ENCODE results near the gene CMBL.
A peak's percentile ranks its signal among the peaks of the same experiment; 100 is the strongest.
"Not testable (repeated sequence)": the region's sequence is repeated elsewhere in the genome, so short reads cannot be mapped to it uniquely, and the experiment has no call there.

The CMBL gene

GRCh38 chr5:10283927-10284635, 23.6 kb downstream of the CMBL start:
- DNase-seq: peak in 1 of 2 experiments; percentile 12

GRCh38 chr5:10279925-10280720, 27.6 kb downstream of the CMBL start:
- no peak for DNase-seq

GRCh38 chr5:10279328-10279727, 28.4 kb downstream of the CMBL start:
- DNase-seq: no peak

- no peak for DNase-seq
These were observed 28.9 kb downstream of the CMBL start for GRCh38 chr5:10278658-10279279.

GRCh38 chr5:10277773-10278630, 29.7 kb downstream of the CMBL start:
- DNase-seq: no peak

GRCh38 chr5:10276691-10277090, 31.0 kb downstream of the CMBL start:
- DNase-seq: no peak

- DNase-seq: no peak
These were observed 31.7 kb downstream of the CMBL start for GRCh38 chr5:10275991-10276390.

- no peak for DNase-seq
These were observed 32.2 kb downstream of the CMBL start for GRCh38 chr5:10275460-10275859.

GRCh38 chr5:10272875-10273209, 34.9 kb downstream of the CMBL start:
- not testable (repeated sequence) for DNase-seq

GRCh38 chr5:10272053-10272874, 35.4 kb downstream of the CMBL start:
- DNase-seq: no peak

GRCh38 chr5:10268100-10268499, 39.6 kb downstream of the CMBL start:
- no peak for DNase-seq

- no peak for DNase-seq
These were observed 40.9 kb downstream of the CMBL start for GRCh38 chr5:10266839-10267238.

GRCh38 chr5:10266137-10266536, 41.6 kb downstream of the CMBL start:
- no peak for DNase-seq

- DNase-seq: no peak
These were observed 42.2 kb downstream of the CMBL start for GRCh38 chr5:10265245-10266109.

- DNase-seq: no peak
These were observed 43.1 kb downstream of the CMBL start for GRCh38 chr5:10264604-10265003.

GRCh38 chr5:10262995-10263394, 44.7 kb downstream of the CMBL start:
- DNase-seq: no peak

GRCh38 chr5:10262121-10262774, 45.5 kb downstream of the CMBL start:
- DNase-seq: no peak

GRCh38 chr5:10261065-10261464, 46.6 kb downstream of the CMBL start:
- DNase-seq: no peak

GRCh38 chr5:10259899-10260298, 47.8 kb downstream of the CMBL start:
- no peak for DNase-seq

- DNase-seq: no peak
These were observed 49.8 kb downstream of the CMBL start for GRCh38 chr5:10257870-10258269.

- no peak for DNase-seq
These were observed 53.0 kb downstream of the CMBL start for GRCh38 chr5:10254686-10255085.
